Measurements from ENCODE around the gene DYNC1H1.

The DYNC1H1 gene

DNA sequence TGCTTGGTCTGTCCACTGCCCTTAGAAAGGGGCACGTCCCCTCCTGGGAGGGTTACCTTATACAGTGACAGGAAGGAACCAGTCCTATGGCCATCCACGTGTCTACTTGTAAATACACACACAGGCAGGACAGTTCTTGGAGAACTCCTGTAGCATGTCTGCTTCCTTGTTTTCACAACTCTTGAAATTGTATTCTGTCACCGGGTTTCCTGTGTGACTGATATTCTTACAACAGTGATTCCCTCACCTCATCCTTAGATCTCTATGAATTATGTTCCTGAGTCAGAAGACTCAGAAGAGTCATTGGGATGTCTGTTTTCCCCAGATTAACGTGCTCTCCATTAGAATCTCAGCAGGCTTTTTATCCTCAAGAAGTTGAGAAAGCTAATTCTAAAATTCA lies 44.1 kb upstream of the DYNC1H1 start:
- no peak for DNase-seq (ENCODE audit: extremely low spot score)
- no peak for TF ChIP-seq SP1 (IDR thresholded peaks at IDR 0.05)
- TF ChIP-seq BHLHE40 (IDR thresholded peaks at IDR 0.05; ENCODE audit: borderline replicate concordance): no peak
- no peak for TF ChIP-seq L3MBTL2 (conservative IDR thresholded peaks at IDR 0.05)
- ChIA-PET CTCF (no interaction called here), POLR2A (no interaction called here)

DNA sequence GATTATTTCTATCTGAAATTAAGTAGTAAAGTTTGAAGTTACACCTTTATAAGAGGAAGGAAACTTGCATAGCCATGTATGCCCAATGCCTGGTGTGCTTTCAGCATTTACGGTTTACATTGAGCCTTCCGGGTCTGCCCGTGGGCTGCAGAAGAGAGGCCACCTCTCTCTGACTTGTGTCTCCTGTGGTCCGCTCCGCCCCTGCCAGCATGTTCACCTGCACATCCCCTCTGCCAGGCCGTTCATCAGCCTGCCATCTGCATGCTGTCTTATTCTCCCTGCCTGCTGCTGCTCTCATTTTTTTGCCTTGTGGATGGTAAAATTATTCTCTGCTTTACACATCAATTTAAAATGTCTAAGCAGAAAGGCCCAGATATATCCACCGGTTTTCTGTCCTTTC lies 41.5 kb upstream of the DYNC1H1 start:
- TF ChIP-seq TARDBP (IDR thresholded peaks at IDR 0.05) (no peak), SUZ12 (IDR thresholded peaks at IDR 0.05) (no peak), L3MBTL2 (conservative IDR thresholded peaks at IDR 0.05) (no peak), BHLHE40 (IDR thresholded peaks at IDR 0.05; ENCODE audit: borderline replicate concordance) (no peak), NFRKB (IDR thresholded peaks at IDR 0.05) (no peak), ELF4 (IDR thresholded peaks at IDR 0.05) (no peak), FOXK2 (IDR thresholded peaks at IDR 0.05) (no peak), LEF1 (IDR thresholded peaks at IDR 0.05; ENCODE audit: borderline replicate concordance) (no peak)
- TF ChIP-seq, protein P1, sequence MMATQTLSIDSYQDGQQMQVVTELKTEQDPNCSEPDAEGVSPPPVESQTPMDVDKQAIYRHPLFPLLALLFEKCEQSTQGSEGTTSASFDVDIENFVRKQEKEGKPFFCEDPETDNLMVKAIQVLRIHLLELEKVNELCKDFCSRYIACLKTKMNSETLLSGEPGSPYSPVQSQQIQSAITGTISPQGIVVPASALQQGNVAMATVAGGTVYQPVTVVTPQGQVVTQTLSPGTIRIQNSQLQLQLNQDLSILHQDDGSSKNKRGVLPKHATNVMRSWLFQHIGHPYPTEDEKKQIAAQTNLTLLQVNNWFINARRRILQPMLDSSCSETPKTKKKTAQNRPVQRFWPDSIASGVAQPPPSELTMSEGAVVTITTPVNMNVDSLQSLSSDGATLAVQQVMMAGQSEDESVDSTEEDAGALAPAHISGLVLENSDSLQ (IDR thresholded peaks at IDR 0.05): no peak
- ChIA-PET CTCF (no interaction called here), POLR2A (no interaction called here)
- no peak for DNase-seq (ENCODE audit: extremely low spot score)

DNA sequence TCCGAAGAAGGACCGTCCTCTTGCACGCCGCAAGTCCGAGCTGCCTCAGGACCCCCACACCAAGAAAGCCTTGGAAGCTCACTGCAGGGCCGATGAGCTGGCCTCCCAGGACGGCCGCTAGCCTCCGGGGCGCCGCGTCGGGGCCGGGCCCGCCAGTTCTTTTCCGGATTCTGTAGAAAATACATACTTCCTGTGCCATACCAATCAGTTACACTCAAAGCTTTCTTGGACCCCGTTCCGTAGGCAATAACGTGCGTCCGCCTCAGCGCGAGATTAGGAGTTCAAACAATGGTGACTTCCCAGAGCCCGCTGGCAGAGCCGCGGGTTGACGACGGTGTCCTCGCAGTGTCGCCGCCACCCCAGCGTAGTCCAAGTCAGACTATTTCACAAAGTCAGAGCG lies 39.2 kb upstream of the DYNC1H1 start:
- DNase-seq (ENCODE audit: extremely low spot score): no peak
- no peak for TF ChIP-seq ELF4 (IDR thresholded peaks at IDR 0.05)
- no peak for TF ChIP-seq LEF1 (IDR thresholded peaks at IDR 0.05; ENCODE audit: borderline replicate concordance)
- no peak for TF ChIP-seq FOXA1 (IDR thresholded peaks at IDR 0.05)
- no peak for TF ChIP-seq BHLHE40 (IDR thresholded peaks at IDR 0.05; ENCODE audit: borderline replicate concordance)
- TF ChIP-seq ZNF384 (IDR thresholded peaks at IDR 0.05): no peak
- TF ChIP-seq FOXM1 (IDR thresholded peaks at IDR 0.05; ENCODE audit: borderline replicate concordance): no peak
- no peak for TF ChIP-seq SP1 (IDR thresholded peaks at IDR 0.05)
- TF ChIP-seq, protein P1 (IDR thresholded peaks at IDR 0.05): no peak
- no peak for TF ChIP-seq ARNT (IDR thresholded peaks at IDR 0.05)
- no peak for TF ChIP-seq TARDBP (IDR thresholded peaks at IDR 0.05)
- no peak for TF ChIP-seq L3MBTL2 (conservative IDR thresholded peaks at IDR 0.05)
- TF ChIP-seq SUZ12 (IDR thresholded peaks at IDR 0.05): no peak
- no peak for TF ChIP-seq CTBP1 (IDR thresholded peaks at IDR 0.05; ENCODE audit: borderline replicate concordance)
- TF ChIP-seq NFRKB (IDR thresholded peaks at IDR 0.05): no peak
- TF ChIP-seq FOXK2 (IDR thresholded peaks at IDR 0.05): no peak
- TF ChIP-seq HDGF (IDR thresholded peaks at IDR 0.05; ENCODE audit: borderline replicate concordance): no peak
- CTCF ChIA-PET: no interaction called here
- POLR2A ChIA-PET: no interaction called here

DNA sequence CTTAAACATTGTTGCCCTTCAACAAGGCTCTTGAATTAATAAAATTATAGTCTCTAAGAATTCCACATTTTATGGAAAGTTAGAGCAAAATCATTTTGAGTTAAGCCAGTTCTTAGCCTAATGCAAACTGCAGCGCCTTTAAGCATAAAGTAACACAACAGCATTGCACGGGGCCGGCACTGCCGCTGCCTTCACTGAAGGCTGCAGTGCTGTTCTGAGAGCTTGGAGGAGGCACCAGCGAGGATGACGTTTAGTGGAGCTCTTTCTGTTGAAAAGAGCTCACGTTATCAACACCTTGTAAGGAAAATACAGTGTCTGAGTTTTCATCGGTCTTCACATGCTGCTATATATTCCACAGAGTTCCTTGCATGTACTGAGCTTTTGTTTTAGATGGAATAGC lies 38.3 kb upstream of the DYNC1H1 start:
- TF ChIP-seq NFRKB (IDR thresholded peaks at IDR 0.05) (no peak), FOXM1 (IDR thresholded peaks at IDR 0.05; ENCODE audit: borderline replicate concordance) (no peak), BHLHE40 (IDR thresholded peaks at IDR 0.05; ENCODE audit: borderline replicate concordance) (no peak)
- TF ChIP-seq, protein P1 (IDR thresholded peaks at IDR 0.05): no peak
- ChIA-PET POLR2A (no interaction called here), CTCF (interaction anchor here (0.6 to 0.8 kb wide), 2 partner anchors 155 to 853 kb away, joined by 3 read pairs; no protein-coding TSS in a partner anchor)
- no peak for DNase-seq (ENCODE audit: extremely low spot score)

DNA sequence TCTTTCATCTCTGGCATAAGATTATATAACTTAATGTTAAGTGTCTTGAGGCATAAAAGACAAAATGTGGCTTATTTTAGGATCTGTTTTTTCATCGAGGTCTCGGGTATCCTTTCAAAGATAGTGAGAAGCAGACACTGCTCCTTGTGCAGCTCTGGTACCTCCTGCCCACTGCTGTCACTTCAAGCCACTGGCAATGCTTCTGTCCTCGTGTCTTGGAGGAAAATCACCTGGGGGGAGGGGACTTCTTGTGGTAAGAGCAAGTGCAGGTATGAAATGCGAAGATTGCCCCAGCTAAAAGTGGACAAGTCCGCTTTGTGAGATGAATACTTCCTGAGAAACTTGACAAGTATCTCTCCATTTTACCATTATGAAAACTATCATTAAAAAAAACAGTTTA lies 37.8 kb upstream of the DYNC1H1 start:
- no peak for TF ChIP-seq ZNF384 (IDR thresholded peaks at IDR 0.05)
- TF ChIP-seq, protein P1 (IDR thresholded peaks at IDR 0.05): no peak
- DNase-seq (ENCODE audit: extremely low spot score): no peak
- CTCF ChIA-PET: interaction anchor here (0.8 kb wide), 1 partner anchor 853 kb away, joined by 3 read pairs; no protein-coding TSS in a partner anchor
- POLR2A ChIA-PET: no interaction called here

DNA sequence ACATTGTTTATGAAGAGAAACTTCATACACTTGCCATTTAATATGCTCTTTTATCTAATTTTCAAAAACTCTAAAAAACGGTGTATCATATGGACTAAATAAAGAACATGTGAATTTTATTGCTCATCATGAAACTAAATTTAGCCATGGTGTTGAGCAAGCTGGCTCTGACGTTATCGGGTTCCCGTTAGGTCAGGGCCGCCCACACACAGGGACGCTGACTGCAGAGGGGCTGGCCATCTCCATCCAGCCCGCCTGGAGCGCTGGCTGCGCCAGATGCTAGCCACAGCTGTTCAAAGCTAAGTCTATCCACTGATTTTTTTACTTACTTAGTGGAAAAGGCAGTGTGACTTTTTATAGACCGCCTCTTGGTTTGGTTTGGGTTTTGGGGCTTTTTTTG lies 36.5 kb upstream of the DYNC1H1 start:
- ChIA-PET CTCF (no interaction called here), POLR2A (no interaction called here)
- DNase-seq (ENCODE audit: extremely low spot score): no peak
- TF ChIP-seq TARDBP (IDR thresholded peaks at IDR 0.05) (no peak), SUZ12 (IDR thresholded peaks at IDR 0.05) (no peak), LEF1 (IDR thresholded peaks at IDR 0.05; ENCODE audit: borderline replicate concordance) (no peak), FOXA1 (IDR thresholded peaks at IDR 0.05) (no peak), HDGF (IDR thresholded peaks at IDR 0.05; ENCODE audit: borderline replicate concordance) (no peak), ELF4 (IDR thresholded peaks at IDR 0.05) (no peak), ZNF384 (IDR thresholded peaks at IDR 0.05) (no peak), L3MBTL2 (conservative IDR thresholded peaks at IDR 0.05) (no peak), ARNT (IDR thresholded peaks at IDR 0.05) (no peak), BHLHE40 (IDR thresholded peaks at IDR 0.05; ENCODE audit: borderline replicate concordance) (no peak), FOXM1 (IDR thresholded peaks at IDR 0.05; ENCODE audit: borderline replicate concordance) (no peak), FOXK2 (IDR thresholded peaks at IDR 0.05) (no peak), CTBP1 (IDR thresholded peaks at IDR 0.05; ENCODE audit: borderline replicate concordance) (no peak), NFRKB (IDR thresholded peaks at IDR 0.05) (no peak)
- TF ChIP-seq, protein P1 (IDR thresholded peaks at IDR 0.05): no peak
